Skeletal muscle tissue (tissue), 4 donors: ENCODE data around the gene ELN. TPM values are rescaled to one million over a fixed set of nuclear protein-coding genes. Genes with fewer than 3 reads are reported as not detected.

Source experiments
- H3K27ac ChIP-seq: one replicate; pipeline ENCODE4 v1.7.0; 2013; ENCODE audit warnings: mild to moderate bottlenecking, low read depth, low read length, inconsistent platforms
- H3K27me3 ChIP-seq, 3 donors: one replicate each; pipeline ENCODE4 v1.7.0; 2013; ENCODE audit warnings: low read length in 3 of 3; ENCODE audit not compliant: control insufficient read depth in 3 of 3, insufficient read depth in 3 of 3
- H3K36me3 ChIP-seq, 3 donors: one replicate each; pipeline ENCODE4 v1.7.0; 2013; ENCODE audit warnings: low read length in 3 of 3; ENCODE audit not compliant: control insufficient read depth in 3 of 3, insufficient read depth in 3 of 3
- H3K4me1 ChIP-seq, 3 donors: one replicate each; pipeline ENCODE4 v1.7.0; 2013; ENCODE audit warnings: low read length in 3 of 3, mild to moderate bottlenecking in 3 of 3; ENCODE audit not compliant: control insufficient read depth in 3 of 3, insufficient read depth in 3 of 3
- H3K4me3 ChIP-seq, 3 donors: one replicate each; pipeline ENCODE4 v1.7.0; 2013; ENCODE audit warnings: low read length in 3 of 3
- H3K9ac ChIP-seq, 3 donors: one replicate each; pipeline ENCODE4 v1.7.0; 2013; ENCODE audit warnings: low read length in 3 of 3, mild to moderate bottlenecking in 3 of 3, moderate library complexity in 2 of 3, low read depth in 1 of 3
- H3K9me3 ChIP-seq, 3 donors: one replicate each; pipeline ENCODE4 v1.7.0; 2013; ENCODE audit warnings: low read length in 3 of 3; ENCODE audit not compliant: control insufficient read depth in 3 of 3
- total RNA-seq: library from RNA; depleted of rRNA; stranded (reverse); fragments of >200 nt; gene quantifications from one replicate; pipeline ENCODE4 v1.2.3, GENCODE V29; 2014
- donor health status: Osteomylitis.

Gene ELN
- total RNA-seq, 1 donor from 2014 or later, result 107 TPM

GRCh38 chr7:74057216-74057925 is 29.4 kb downstream of the ELN start:
- H3K9ac ChIP-seq, result no peak overlapping the region
- H3K27me3 ChIP-seq, result no peaks in the 10 kb centered on the region
- no peaks in the 10 kb centered on the region for H3K9me3 ChIP-seq
- peaks cover 3 to 8% (median 6%) of the 10 kb centered on the region in 3 donors for H3K36me3 ChIP-seq
- H3K4me3 ChIP-seq, result no peak overlapping the region
- peaks cover 14 to 20% (median 14%) of the 10 kb centered on the region in 3 donors for H3K4me1 ChIP-seq
- H3K27ac ChIP-seq, result no peak overlapping the region

GRCh38 chr7:74057987-74058386 is 30.0 kb downstream of the ELN start:
- peaks cover 3 to 7% (median 6%) of the 10 kb centered on the region in 3 donors for H3K36me3 ChIP-seq
- H3K9me3 ChIP-seq, result no peaks in the 10 kb centered on the region
- H3K9ac ChIP-seq, result no peak overlapping the region
- no peak overlapping the region for H3K4me3 ChIP-seq
- H3K27ac ChIP-seq, result no peak overlapping the region
- no peaks in the 10 kb centered on the region for H3K27me3 ChIP-seq
- peaks cover 14 to 20% (median 14%) of the 10 kb centered on the region in 3 donors for H3K4me1 ChIP-seq

DNA sequence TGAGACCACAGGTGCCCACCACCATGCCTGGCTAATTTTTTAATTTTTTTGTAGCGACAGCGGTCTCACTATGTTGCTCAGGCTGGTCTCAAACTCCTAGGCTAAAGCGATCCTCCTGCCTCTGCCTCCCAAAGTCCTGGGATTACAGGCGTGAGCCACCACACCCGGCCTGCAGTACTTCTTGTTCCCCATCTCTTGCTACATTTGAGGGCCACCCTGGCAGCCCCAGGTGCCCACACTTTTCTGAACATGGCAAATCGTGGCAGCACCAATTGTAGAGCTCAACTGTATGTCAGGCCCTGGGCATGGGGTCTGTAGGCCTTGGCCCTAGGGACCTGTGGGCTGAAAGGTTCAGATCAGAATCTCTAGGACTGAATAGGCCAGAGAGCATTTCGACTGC is 30.5 kb downstream of the ELN start:
- peaks cover 3 to 8% (median 4%) of the 10 kb centered on the region in 3 donors for H3K36me3 ChIP-seq

DNA sequence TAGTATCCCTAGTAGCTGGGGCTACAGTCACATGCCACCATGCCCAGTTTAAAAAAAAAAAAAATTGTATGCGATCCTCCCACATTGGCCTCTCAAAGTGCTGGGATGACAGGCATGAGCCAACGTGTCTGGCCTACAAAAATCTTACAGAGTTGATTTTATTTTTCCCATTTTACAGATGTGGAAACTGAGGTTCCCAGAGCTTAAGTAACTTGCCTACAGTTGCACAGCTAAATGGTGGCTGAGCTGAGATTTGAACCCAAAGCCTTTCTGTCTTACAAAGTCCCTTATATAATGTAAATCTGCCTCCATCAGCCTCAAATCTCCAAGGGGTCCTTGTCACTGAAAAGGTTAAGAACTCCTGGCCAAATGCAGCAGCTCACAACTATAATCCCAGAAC is 31.1 kb downstream of the ELN start:
- Histone ChIP-seq H3K36me3 (peaks cover 3 to 11% (median 4%) of the 10 kb centered on the region in 3 donors), H3K9me3 (no peaks in the 10 kb centered on the region)

More for the DNA sequence above, 30.5 kb downstream of the ELN start:
- no peaks in the 10 kb centered on the region for H3K27me3 ChIP-seq
- no peak overlapping the region for H3K9ac ChIP-seq
- H3K4me3 ChIP-seq, result no peak overlapping the region
- no peak overlapping the region for H3K27ac ChIP-seq
- H3K9me3 ChIP-seq, result no peaks in the 10 kb centered on the region
- H3K4me1 ChIP-seq, result peaks cover 14 to 20% (median 14%) of the 10 kb centered on the region in 3 donors

GRCh38 chr7:74059681-74060588 is 32.0 kb downstream of the ELN start:
- H3K4me3 ChIP-seq, result no peak overlapping the region
- H3K27ac ChIP-seq, result no peak overlapping the region
- peak overlapping the region in 1 of 3 donors; percentile 16 for H3K9ac ChIP-seq
- H3K36me3 ChIP-seq, result peaks cover 3 to 11% (median 4%) of the 10 kb centered on the region in 3 donors
- H3K27me3 ChIP-seq, result no peaks in the 10 kb centered on the region
- H3K9me3 ChIP-seq, result no peaks in the 10 kb centered on the region
- H3K4me1 ChIP-seq, result peaks cover 14 to 20% (median 14%) of the 10 kb centered on the region in 3 donors

More for the DNA sequence above, 31.1 kb downstream of the ELN start:
- Histone ChIP-seq H3K27me3 (no peaks in the 10 kb centered on the region), H3K9ac (no peak overlapping the region), H3K4me1 (peaks cover 14 to 20% (median 14%) of the 10 kb centered on the region in 3 donors), H3K4me3 (no peak overlapping the region), H3K27ac (no peak overlapping the region)

DNA sequence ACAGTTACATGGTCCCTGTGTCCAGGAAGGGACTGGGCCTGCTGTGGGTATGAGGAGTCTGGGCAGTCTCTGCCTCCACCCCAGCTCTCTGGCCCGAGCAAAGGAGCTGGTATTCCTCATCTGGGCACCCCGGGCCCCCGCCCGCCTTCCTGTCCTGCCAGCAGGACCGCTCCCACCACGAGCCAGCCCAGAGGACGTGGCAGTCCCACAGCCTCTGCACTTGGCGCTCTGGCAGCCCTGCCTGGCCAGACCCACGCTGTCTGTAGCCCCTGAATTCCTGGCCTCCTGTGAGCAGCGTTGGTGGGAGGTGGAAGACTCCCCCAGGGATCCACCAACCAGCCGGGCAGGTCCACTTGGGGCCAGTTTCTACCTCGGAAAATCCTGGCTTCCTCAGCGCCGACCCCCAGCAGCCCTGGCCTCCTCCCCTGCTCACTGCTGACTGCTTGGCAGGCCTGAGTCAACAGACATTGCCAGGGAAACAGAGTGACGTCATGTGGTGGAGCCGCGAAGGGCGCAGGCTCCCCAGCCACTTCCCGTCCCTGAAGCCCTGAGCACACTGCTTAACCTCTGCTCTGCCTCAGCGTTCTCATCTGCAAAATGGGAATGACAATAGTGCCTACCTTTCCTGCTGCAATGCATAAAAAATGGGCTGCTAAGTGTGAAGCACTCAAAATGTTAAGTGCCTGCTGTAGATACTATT is 34.0 kb downstream of the ELN start:
- H3K4me1 ChIP-seq, result peaks cover 14 to 20% (median 14%) of the 10 kb centered on the region in 3 donors
- H3K9ac ChIP-seq, result peak overlapping the region in 2 of 3 donors; percentile 22 to 50
- peak overlapping the region; percentile 71 for H3K27ac ChIP-seq
- H3K4me3 ChIP-seq, result peak overlapping the region in 1 of 3 donors; percentile 22
- peaks cover 3 to 11% (median 4%) of the 10 kb centered on the region in 3 donors for H3K36me3 ChIP-seq
- H3K9me3 ChIP-seq, result no peaks in the 10 kb centered on the region
- no peaks in the 10 kb centered on the region for H3K27me3 ChIP-seq

GRCh38 chr7:74063223-74063641 is 35.3 kb downstream of the ELN start:
- no peak overlapping the region for H3K4me3 ChIP-seq
- H3K27ac ChIP-seq, result no peak overlapping the region
- H3K9ac ChIP-seq, result no peak overlapping the region
- H3K4me1 ChIP-seq, result peaks cover 14 to 20% (median 14%) of the 10 kb centered on the region in 3 donors
- no peaks in the 10 kb centered on the region for H3K27me3 ChIP-seq
- no peaks in the 10 kb centered on the region for H3K9me3 ChIP-seq
- peaks cover 3 to 11% (median 4%) of the 10 kb centered on the region in 3 donors for H3K36me3 ChIP-seq

DNA sequence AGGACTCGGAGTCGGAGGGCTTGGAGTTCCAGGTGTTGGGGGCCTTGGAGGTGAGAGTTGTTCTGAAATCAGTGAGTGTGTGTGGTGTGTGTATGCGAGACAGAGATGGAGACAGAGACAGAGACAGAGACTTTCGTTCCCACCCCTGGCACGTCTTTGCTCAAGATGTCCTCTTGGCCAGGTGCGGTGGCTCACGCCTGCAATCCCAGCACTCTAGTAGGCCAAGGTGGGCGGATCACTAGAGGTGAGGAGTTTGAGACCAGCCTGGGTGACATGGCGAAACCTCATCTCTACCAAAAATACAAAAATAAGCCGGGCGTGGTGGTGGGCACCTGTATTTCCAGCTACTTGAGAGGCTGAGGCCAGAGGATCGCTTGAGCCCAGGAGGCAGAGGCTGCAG is 35.7 kb downstream of the ELN start:
- Histone ChIP-seq H3K27ac (no peak overlapping the region), H3K36me3 (peaks cover 3 to 11% (median 4%) of the 10 kb centered on the region in 3 donors), H3K4me1 (peaks cover 14 to 20% (median 14%) of the 10 kb centered on the region in 3 donors)

GRCh38 chr7:74064696-74065095 is 36.7 kb downstream of the ELN start:
- Histone ChIP-seq H3K9ac (no peak overlapping the region), H3K9me3 (no peaks in the 10 kb centered on the region)

More for the DNA sequence above, 35.7 kb downstream of the ELN start:
- no peak overlapping the region for H3K9ac ChIP-seq
- no peaks in the 10 kb centered on the region for H3K9me3 ChIP-seq
- no peak overlapping the region for H3K4me3 ChIP-seq
- no peaks in the 10 kb centered on the region for H3K27me3 ChIP-seq

More at GRCh38 chr7:74064696-74065095, 36.7 kb downstream of the ELN start:
- Histone ChIP-seq H3K4me1 (peaks cover 12 to 17% (median 12%) of the 10 kb centered on the region in 3 donors), H3K36me3 (peaks cover 3 to 11% (median 4%) of the 10 kb centered on the region in 3 donors), H3K27me3 (no peaks in the 10 kb centered on the region), H3K27ac (no peak overlapping the region), H3K4me3 (no peak overlapping the region)
